Measurements from ENCODE around the gene MYO9B.

Gene MYO9B

DNA sequence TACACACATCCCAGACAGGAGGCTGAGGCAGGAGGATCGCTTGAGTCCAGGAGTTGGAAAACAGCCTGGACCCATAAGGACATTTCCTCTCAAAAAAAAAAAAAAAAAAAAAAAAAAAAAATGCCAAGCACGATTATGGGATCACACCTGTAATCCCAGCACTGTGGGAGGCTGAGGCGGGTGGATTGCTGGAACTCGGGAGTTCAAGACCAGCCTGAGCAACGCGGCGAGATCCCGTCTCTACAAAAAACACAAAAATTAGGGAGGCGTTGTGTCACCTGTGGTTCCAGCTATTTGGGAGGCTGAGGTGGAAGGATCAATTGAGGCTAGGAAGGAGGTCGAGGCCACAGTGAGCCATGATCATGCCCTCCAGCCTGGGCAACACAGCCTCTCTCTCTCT lies 149.5 kb downstream of the MYO9B start:
- H3K4me3 ChIP-seq (ENCODE audit: low read length) = no peak overlapping the region
- no peaks in the 10 kb centered on the region for H3K79me2 ChIP-seq (ENCODE audit: low read length)
- no peak overlapping the region for H3K27ac ChIP-seq (ENCODE audit: low read length)
- no peaks in the 10 kb centered on the region for H4K20me1 ChIP-seq (ENCODE audit: insufficient read depth, low read length)
- H3K9me3 ChIP-seq (ENCODE audit: insufficient read depth, low read length) = no peaks in the 10 kb centered on the region
- TF ChIP-seq, protein P1, sequence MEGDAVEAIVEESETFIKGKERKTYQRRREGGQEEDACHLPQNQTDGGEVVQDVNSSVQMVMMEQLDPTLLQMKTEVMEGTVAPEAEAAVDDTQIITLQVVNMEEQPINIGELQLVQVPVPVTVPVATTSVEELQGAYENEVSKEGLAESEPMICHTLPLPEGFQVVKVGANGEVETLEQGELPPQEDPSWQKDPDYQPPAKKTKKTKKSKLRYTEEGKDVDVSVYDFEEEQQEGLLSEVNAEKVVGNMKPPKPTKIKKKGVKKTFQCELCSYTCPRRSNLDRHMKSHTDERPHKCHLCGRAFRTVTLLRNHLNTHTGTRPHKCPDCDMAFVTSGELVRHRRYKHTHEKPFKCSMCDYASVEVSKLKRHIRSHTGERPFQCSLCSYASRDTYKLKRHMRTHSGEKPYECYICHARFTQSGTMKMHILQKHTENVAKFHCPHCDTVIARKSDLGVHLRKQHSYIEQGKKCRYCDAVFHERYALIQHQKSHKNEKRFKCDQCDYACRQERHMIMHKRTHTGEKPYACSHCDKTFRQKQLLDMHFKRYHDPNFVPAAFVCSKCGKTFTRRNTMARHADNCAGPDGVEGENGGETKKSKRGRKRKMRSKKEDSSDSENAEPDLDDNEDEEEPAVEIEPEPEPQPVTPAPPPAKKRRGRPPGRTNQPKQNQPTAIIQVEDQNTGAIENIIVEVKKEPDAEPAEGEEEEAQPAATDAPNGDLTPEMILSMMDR (IDR thresholded peaks at IDR 0.05; ENCODE audit: low read depth, low read length) = no peak
- no peak for TF ChIP-seq EZH2phosphoT487 (IDR thresholded peaks at IDR 0.05; ENCODE audit: low read depth)
- H3K9ac ChIP-seq (ENCODE audit: low read length) = no peak overlapping the region
- no peak overlapping the region for H2AFZ ChIP-seq (ENCODE audit: low read depth, low read length)
- no peaks in the 10 kb centered on the region for H3K27me3 ChIP-seq (ENCODE audit: low read depth, low read length)
- H3K4me1 ChIP-seq (ENCODE audit: low read length) = peaks cover 10% of the 10 kb centered on the region
- H3K4me2 ChIP-seq (ENCODE audit: low read length) = no peak overlapping the region
- H3K36me3 ChIP-seq (replicated peaks; ENCODE audit: low read depth, low read length) = no peaks in the 10 kb centered on the region

DNA sequence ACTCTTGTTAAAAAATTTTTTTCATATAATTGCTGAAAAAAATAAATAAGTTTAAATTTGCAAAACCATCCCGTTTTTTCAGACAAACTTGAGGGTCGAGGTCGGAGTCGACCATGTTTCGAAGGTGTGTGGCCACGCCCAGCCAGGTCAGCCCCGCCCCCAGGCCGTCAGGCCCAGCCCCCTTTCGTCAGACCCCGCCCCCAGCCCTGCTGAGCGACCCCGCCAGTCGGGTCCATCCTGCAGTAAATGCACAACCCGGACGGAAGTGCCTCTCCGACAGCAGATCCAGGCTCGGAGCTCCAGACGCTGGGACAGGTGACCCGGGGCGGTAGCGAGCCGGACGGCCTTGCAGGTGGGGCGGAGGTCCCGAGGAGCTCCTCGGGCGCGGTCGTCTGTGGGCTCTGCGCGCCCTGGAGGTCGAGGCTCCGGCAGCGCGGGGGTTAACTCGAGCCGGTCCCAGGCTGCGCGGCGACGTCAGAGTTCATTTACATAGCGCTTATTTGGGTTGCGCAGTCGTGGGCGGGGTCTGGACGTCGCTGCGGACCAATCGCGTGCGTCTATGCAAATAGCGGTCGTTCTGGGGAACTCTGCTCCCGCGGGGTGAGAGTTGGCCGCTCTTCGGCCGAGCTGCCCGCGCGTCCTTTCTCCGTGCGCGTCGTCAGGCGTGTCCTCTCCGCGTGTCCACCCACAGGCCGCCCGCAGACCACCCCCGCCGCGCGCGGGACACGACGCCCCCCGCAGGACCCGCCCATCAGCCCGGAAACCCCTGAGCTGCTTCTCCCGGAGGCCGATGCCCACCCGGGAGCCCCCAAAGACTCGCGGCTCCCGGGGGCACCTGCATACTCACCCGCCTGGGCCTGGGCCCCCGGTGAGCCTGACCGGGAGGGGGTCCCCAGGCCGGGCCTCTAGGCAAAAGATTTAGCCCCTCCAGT lies 150.7 kb downstream of the MYO9B start, which contains the start of gene OCEL1:
Gene OCEL1, plus strand, starts transcription at position 225 of the 932 bp plus-strand sequence. Its CDS starts 22 bp downstream, at position 247.
- peak within 1 kb of the TSS; percentile 83 for H3K4me2 ChIP-seq (ENCODE audit: low read length)
- peak within 1 kb of the TSS; percentile 70 for H3K27ac ChIP-seq (ENCODE audit: low read length)
- H3K36me3 ChIP-seq (replicated peaks; ENCODE audit: low read depth, low read length) = peaks cover 4% of the 10 kb centered on the region
- no peak for TF ChIP-seq EZH2phosphoT487 (IDR thresholded peaks at IDR 0.05; ENCODE audit: low read depth)
- TF ChIP-seq, protein P1 (IDR thresholded peaks at IDR 0.05; ENCODE audit: low read depth, low read length) = no peak
- no peaks in the 10 kb centered on the region for H3K27me3 ChIP-seq (ENCODE audit: low read depth, low read length)
- peak within 1 kb of the TSS; percentile 80; the same call in 1 of the 2 replicates for H2AFZ ChIP-seq (ENCODE audit: low read depth, low read length)
- H3K4me3 ChIP-seq (ENCODE audit: low read length) = peak within 1 kb of the TSS; percentile 81
- no peaks in the 10 kb centered on the region for H3K9me3 ChIP-seq (ENCODE audit: insufficient read depth, low read length)
- no peaks in the 10 kb centered on the region for H4K20me1 ChIP-seq (ENCODE audit: insufficient read depth, low read length)
- peaks cover 10% of the 10 kb centered on the region for H3K4me1 ChIP-seq (ENCODE audit: low read length)
- no peaks in the 10 kb centered on the region for H3K79me2 ChIP-seq (ENCODE audit: low read length)
- H3K9ac ChIP-seq (ENCODE audit: low read length) = peak within 1 kb of the TSS; percentile 79

DNA sequence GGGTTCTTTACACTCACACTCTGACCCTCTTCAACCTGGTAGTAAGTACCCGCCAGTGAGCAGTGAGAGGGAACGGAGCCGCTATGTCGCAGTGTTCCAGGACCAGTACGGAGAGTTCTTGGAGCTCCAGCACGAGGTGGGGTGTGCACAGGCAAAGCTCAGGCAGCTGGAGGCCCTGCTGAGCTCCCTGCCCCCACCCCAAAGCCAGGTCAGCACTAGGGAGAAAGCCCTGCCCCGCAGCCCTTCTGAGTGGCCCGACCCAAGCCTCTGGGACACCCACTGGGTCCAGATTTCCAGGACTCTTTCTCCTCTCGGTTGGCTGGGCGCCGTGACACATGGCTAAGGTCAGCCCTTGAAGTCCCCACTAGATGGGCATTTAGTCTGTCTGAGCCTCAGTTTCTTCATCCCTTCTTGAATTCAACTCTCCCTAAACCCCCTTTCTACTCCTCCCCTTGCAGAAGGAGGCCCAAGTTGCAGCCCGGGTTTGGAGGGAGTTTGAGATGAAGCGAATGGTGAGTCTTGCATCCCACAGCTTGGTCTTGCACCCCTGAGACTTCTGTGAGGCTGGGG lies 152.3 kb downstream of the MYO9B start:
- no peak overlapping the region for H3K4me2 ChIP-seq (ENCODE audit: low read length)
- H3K79me2 ChIP-seq (ENCODE audit: low read length) = no peaks in the 10 kb centered on the region
- H3K27ac ChIP-seq (ENCODE audit: low read length) = no peak overlapping the region
- peaks cover 10% of the 10 kb centered on the region for H3K4me1 ChIP-seq (ENCODE audit: low read length)
- H3K9me3 ChIP-seq (ENCODE audit: insufficient read depth, low read length) = no peaks in the 10 kb centered on the region
- H3K27me3 ChIP-seq (ENCODE audit: low read depth, low read length) = no peaks in the 10 kb centered on the region
- H4K20me1 ChIP-seq (ENCODE audit: insufficient read depth, low read length) = 0 out of 2 replicates have a peak, but pooled peaks cover 7% of the 10 kb centered on the region
- TF ChIP-seq, protein P1 (IDR thresholded peaks at IDR 0.05; ENCODE audit: low read depth, low read length) = no peak
- TF ChIP-seq EZH2phosphoT487 (IDR thresholded peaks at IDR 0.05; ENCODE audit: low read depth) = no peak
- no peak overlapping the region for H2AFZ ChIP-seq (ENCODE audit: low read depth, low read length)
- no peak overlapping the region for H3K9ac ChIP-seq (ENCODE audit: low read length)
- no peak overlapping the region for H3K4me3 ChIP-seq (ENCODE audit: low read length)
- peaks cover 13% of the 10 kb centered on the region for H3K36me3 ChIP-seq (replicated peaks; ENCODE audit: low read depth, low read length)

DNA sequence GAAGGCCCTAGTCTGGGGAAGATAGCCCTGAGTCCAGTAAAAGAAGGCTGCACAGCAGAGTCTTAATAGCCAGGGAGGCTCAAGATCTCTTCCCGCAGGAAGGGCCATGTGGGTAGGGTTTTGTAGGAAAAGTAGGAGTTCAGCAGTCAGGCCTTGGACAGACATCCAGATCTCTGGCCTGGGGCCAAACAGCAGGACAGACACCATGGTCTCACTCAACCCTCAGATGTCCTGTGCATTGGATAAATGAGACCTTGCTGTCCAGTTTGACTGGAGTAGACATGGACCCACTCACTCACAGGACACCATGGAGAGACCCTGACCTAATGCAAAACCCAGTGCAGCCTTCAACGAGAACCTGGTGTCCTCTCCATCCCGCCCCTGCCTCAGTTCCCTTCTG lies 154.3 kb downstream of the MYO9B start:
- Histone ChIP-seq H3K36me3 (replicated peaks; ENCODE audit: low read depth, low read length) (peaks cover 13% of the 10 kb centered on the region), H3K79me2 (ENCODE audit: low read length) (peaks cover 6% of the 10 kb centered on the region), H3K9ac (ENCODE audit: low read length) (no peak overlapping the region), H2AFZ (ENCODE audit: low read depth, low read length) (no peak overlapping the region), H3K27ac (ENCODE audit: low read length) (no peak overlapping the region), H3K4me2 (ENCODE audit: low read length) (no peak overlapping the region), H3K27me3 (ENCODE audit: low read depth, low read length) (no peaks in the 10 kb centered on the region), H3K4me3 (ENCODE audit: low read length) (no peak overlapping the region), H3K9me3 (ENCODE audit: insufficient read depth, low read length) (no peaks in the 10 kb centered on the region), H4K20me1 (ENCODE audit: insufficient read depth, low read length) (peaks cover 11% of the 10 kb centered on the region; the same call in 1 of the 2 replicates), H3K4me1 (ENCODE audit: low read length) (peaks cover 14% of the 10 kb centered on the region)
- TF ChIP-seq, protein P1 (IDR thresholded peaks at IDR 0.05; ENCODE audit: low read depth, low read length) = no peak
- no peak for TF ChIP-seq EZH2phosphoT487 (IDR thresholded peaks at IDR 0.05; ENCODE audit: low read depth)

Measured in OCI-LY3 (cell line).